Measurements from ENCODE around the gene COL6A3.

COL6A3 gene

GRCh38 chr2:237441605-237442274 is 27.8 kb upstream of the COL6A3 start:
- peak; percentile 48 for DNase-seq

- peak; percentile 64 for DNase-seq
Measured at GRCh38 chr2:237440819-237441281, 26.9 kb upstream of the COL6A3 start.

- no peak for DNase-seq
Measured at GRCh38 chr2:237438080-237438940, 24.3 kb upstream of the COL6A3 start.

GRCh38 chr2:237437566-237437965 is 23.6 kb upstream of the COL6A3 start:
- DNase-seq, result no peak

GRCh38 chr2:237435844-237436587 is 22.1 kb upstream of the COL6A3 start:
- DNase-seq, result no peak

GRCh38 chr2:237434866-237435311 is 20.9 kb upstream of the COL6A3 start:
- peak; percentile 86 for DNase-seq

GRCh38 chr2:237433920-237434676 is 20.1 kb upstream of the COL6A3 start:
- DNase-seq, result no peak

GRCh38 chr2:237432484-237433092 is 18.6 kb upstream of the COL6A3 start:
- DNase-seq, result peak; percentile 88

- no peak for DNase-seq
Measured at GRCh38 chr2:237431837-237432236, 17.9 kb upstream of the COL6A3 start.

- DNase-seq, result peak; percentile 24
Measured at GRCh38 chr2:237431372-237431771, 17.4 kb upstream of the COL6A3 start.

- no peak for DNase-seq
Measured at GRCh38 chr2:237430861-237431260, 16.9 kb upstream of the COL6A3 start.

GRCh38 chr2:237429753-237430152 is 15.8 kb upstream of the COL6A3 start:
- no peak for DNase-seq

- peak; percentile 85 for DNase-seq
Measured at GRCh38 chr2:237427769-237428506, 14.0 kb upstream of the COL6A3 start.

GRCh38 chr2:237426517-237426916 is 12.6 kb upstream of the COL6A3 start:
- no peak for DNase-seq

GRCh38 chr2:237425320-237425719 is 11.4 kb upstream of the COL6A3 start:
- no peak for DNase-seq

- no peak for DNase-seq
Measured at GRCh38 chr2:237424544-237424943, 10.6 kb upstream of the COL6A3 start.

- DNase-seq, result no peak
Measured at GRCh38 chr2:237423891-237424290, 9.9 kb upstream of the COL6A3 start.

GRCh38 chr2:237422309-237422708 is 8.3 kb upstream of the COL6A3 start:
- no peak for DNase-seq

- peak; percentile 70 for DNase-seq
Measured at GRCh38 chr2:237421542-237422116, 7.7 kb upstream of the COL6A3 start.

GRCh38 chr2:237418300-237418699 is 4.3 kb upstream of the COL6A3 start:
- DNase-seq, result no peak
